Activated CD8-positive, alpha-beta memory T cell treated with anti-CD3 and anti-CD28 coated beads, Interleukin-2, amount 50 U/mL, for 24 hours (primary cell): ENCODE results near the gene POLR3H.

Experiments
- DNase-seq: peaks from one replicate; pipeline ENCODE4 v3.0.0-alpha.2; 2020; ENCODE audit errors: extremely low read depth

POLR3H gene

DNA sequence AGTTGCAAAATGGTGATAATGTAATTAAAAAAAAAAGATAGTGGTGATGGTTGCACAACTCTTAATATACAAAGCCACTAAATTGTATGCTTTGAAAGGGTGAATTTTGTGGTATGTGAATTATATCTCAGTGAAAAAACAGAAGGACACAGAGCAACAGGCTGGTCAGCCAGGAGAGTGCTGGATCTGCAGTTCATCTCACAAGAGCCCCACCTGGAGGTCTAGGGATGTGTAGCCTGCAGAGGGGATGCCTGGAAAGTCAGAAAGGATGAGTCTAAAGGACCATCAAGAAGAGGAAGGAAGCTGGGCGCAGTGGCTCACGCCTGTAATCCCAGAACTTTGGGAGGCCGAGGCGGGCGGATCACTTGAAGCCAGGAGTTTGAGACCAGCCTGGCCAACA is 9.0 kb downstream of the POLR3H start:
- no peak for DNase-seq

GRCh38 chr22:41534219-41534618 is 10.1 kb downstream of the POLR3H start:
- DNase-seq = no peak

- no peak for DNase-seq
Observed at GRCh38 chr22:41532908-41533825, 11.1 kb downstream of the POLR3H start.

DNA sequence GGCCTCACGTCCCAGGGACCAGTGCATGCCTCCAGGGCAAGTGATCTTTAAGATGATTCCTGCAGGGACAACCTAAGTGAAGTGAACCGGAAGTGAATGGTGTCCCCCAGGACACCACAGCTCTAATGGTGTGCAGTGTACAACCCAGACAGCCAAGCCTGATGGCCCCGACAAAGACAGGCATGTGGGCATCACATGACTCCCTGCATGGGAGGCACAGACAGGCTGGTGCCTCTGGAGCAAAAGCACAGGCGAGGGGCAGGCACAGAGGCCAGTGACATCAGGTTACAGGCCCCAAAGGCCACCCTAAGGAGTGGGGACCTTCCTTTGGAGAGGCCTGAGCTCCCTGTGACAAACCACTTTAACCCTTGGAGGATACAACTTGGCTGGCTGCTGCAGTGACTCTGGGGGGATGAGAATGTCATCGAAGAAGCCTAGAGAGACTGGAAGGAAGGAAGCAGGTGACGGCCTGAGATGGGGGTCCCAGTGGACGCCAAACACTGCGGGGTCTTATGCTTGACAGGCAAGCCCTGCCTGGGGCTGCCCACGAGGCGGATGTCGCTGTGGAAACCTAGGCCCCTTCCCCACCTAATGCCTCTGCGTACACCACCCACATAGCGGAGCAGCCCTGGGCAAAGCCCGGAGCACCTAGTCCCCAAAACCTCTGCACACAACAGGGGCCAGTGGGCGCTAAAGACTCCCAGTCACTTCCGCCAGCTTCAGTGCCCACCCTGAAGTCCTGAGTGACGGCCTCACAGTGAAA is 12.4 kb downstream of the POLR3H start:
- no peak for DNase-seq

GRCh38 chr22:41530890-41531714 is 13.2 kb downstream of the POLR3H start:
- DNase-seq = no peak

DNA sequence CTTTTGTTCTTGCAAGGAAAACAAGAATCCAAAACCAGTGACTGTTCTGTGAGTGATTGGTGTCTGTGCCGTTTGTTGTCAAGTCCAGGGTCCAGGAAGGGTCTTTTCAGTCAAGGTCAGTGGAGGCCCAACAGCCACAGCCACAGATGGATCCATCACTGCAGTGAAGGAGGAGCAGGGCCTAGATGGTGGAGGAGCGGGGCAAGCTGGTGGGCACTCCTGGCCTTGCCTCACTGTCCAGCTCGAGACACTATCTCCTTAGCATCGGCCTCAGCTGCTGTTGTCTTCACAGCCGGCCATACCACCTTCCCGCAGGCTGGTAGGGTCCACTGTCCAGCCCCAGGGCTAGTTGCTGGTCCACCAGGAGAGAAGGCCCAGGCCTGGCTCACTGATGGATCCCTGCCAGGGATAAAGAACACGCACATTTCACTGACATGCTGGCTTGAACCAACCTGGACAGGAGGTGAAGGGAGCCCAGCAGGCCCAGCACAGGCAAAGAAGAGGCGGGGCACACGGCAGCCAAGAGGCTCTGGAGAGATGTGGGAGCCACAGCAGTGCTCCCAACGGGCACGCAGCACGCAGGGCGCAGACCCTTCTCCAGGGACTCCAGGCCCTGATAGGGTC is 15.2 kb downstream of the POLR3H start:
- DNase-seq = no peak

DNA sequence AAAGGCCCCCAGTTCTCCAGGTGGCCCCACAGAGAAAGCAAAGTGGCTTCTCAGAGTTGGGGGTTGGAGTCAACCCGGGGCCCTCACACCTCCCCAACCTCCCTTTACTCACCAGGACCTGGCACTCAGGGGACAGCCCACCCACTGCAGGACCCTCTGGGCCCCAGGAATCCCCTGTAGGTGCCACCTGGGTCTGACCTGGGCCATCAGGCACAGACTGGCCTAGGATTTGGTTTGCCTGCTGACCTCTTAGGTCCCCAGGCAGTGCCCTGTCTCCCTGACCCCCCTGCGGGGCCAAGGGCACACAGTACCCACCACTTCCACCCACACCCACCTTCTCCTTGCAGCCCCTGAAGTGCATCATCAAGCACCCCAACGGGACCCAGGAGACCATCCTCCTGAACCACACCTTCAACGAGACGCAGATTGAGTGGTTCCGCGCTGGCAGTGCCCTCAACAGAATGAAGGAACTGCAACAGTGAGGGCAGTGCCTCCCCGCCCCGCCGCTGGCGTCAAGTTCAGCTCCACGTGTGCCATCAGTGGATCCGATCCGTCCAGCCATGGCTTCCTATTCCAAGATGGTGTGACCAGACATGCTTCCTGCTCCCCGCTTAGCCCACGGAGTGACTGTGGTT is 16.0 kb downstream of the POLR3H start:
- DNase-seq = no peak

DNA sequence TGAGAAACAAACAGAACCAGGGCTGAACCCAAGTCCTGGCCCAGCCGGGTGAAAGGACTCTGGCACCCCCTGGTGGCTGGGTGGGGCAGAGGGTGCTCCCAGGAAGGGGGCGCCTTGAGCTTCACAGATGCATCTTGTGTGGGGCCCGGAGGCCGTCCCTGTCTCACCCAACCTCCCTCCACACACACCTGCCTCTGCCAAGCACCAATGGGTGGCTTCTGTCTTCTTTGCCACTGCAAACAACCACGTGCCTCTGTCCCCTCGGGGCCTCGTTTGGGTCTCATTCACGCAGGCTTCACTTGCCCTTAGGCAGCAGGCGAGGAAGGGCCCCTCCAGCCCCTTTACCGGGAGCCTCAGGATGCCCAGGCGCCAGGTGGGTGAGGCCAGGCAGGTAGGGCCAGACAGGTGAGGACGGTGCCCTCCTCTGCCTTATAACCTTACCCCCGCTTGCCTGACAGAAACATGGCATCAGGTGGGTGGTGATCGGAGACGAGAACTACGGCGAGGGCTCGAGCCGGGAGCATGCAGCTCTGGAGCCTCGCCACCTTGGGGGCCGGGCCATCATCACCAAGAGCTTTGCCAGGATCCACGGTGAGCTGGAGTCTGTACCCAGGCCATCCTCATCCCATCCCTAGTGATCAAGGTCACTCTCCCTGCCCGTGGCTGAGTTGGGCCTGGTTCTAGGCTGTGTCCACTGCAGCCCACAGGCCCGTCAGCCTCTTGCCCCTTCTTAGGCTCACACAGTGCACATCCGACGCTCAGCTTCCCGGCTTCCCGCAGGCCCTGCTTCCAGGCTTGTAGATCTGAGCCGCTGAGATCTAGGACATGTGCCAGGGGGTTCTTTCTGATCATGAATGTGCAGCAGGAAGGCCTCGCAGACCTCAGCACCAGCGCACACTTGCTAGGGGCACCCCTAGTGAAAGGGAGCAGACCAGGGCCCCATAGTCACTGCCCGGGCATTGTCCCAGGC is 17.2 kb downstream of the POLR3H start:
- DNase-seq = no peak

DNA sequence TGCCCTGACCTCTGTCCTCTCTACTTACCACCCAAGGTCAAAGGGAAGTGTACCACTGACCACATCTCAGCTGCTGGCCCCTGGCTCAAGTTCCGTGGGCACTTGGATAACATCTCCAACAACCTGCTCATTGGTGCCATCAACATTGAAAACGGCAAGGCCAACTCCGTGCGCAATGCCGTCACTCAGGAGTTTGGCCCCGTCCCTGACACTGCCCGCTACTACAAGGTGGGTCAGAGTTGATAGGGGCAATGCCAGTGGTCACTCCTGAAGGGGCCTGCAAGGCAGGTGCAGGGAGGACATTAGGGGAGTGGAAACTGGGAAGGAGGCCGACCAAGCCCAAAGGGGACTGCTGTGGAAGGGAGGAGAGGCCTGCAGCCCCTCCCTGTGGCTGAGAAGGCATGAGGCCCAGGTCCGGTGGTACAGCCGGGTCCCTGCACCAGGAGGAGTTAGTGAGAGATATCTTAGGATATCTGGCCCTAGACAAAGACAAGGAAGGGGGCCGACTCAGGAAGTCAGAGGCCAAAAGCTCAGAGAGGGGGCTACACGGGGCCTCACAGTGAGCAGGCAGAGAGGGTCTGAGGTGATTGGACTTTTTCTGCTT is 17.9 kb downstream of the POLR3H start:
- no peak for DNase-seq

- DNase-seq = no peak
Observed at GRCh38 chr22:41525450-41526225, 18.6 kb downstream of the POLR3H start.

DNA sequence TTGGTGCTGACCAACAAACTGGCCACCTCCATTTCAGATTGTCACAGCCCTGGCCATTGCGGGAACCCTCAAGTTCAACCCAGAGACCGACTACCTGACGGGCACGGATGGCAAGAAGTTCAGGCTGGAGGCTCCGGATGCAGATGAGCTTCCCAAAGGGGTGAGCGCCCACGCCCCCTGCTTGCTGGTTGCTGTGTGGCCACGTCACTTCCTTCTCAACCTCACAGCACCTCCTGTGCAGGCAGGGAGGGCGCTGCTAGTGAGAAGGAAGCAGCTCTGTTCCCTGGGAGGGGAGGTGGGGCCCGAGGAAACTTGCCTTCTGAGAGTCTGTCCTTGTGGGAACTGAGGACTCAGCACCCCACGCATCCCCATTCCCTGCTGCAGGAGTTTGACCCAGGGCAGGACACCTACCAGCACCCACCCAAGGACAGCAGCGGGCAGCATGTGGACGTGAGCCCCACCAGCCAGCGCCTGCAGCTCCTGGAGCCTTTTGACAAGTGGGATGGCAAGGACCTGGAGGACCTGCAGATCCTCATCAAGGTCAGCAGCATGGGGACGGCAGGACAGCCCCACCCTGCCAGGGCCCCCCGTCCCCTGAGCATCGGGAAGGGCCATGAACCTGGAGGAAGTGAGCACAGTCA is 19.3 kb downstream of the POLR3H start:
- DNase-seq = no peak

GRCh38 chr22:41524251-41524661 is 20.0 kb downstream of the POLR3H start:
- DNase-seq = no peak

- no peak for DNase-seq
Observed at GRCh38 chr22:41523464-41524221, 20.6 kb downstream of the POLR3H start.

GRCh38 chr22:41522813-41523212 is 21.5 kb downstream of the POLR3H start:
- no peak for DNase-seq

GRCh38 chr22:41521126-41521525 is 23.1 kb downstream of the POLR3H start:
- DNase-seq = no peak

- DNase-seq = no peak
Observed at GRCh38 chr22:41518048-41518347, 26.3 kb downstream of the POLR3H start.

DNA sequence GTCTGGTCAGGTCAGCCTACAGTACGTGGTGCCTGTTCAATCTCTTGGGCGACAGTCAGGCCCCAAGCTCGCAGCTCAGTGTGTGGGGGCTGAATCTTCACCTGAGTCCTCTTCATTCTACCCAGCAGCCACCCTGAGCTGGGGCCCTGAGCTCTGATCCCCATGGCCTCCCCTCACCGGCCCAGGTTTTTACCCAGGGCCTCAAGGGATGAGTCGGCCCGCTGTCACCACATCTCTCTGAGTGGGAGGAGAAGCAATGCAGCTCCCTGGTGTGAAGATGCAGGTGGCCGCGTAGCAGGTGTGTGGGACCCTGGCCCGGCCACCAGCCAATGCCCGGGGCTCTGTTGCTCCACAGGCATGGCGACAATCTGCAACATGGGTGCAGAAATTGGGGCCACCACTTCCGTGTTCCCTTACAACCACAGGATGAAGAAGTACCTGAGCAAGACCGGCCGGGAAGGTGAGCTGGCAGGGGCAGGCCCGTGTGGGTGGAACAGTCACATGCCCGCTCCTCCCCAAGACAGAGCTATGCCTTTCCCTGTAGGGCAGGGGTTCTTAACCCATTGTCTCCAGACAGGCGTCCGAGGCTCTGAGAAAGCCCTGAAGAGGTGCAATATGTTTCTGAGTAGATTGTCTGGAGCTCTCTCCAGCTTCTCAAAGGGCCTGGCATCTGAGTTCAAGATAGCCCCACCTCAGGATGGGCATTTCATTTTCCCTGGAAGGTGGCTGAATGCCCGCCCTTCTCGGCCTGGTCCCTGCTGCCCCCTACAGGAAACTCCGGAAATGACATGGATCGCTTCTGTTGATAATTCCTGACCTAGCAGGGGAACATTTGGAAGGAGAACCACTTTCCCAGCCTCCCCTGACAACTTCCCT is 26.9 kb downstream of the POLR3H start:
- no peak for DNase-seq
